GM18867 (cell line): Measurements from ENCODE around the gene TFF1.

Source experiments
- ATAC-seq: cut with Tn5 transposase; IDR thresholded peaks from one replicate; pipeline ENCODE4 v1.9.1; 2021; ENCODE audit warnings: mild to moderate bottlenecking, moderate library complexity; ENCODE audit not compliant: unreplicated experiment

The TFF1 gene

GRCh38 chr21:42365770-42366169 is 565 bp downstream of the TFF1 start:
- ATAC-seq = no peak

GRCh38 chr21:42364304-42364865 is 1.9 kb downstream of the TFF1 start:
- no peak for ATAC-seq

GRCh38 chr21:42363312-42363711 is 3.0 kb downstream of the TFF1 start:
- ATAC-seq = no peak

- no peak for ATAC-seq
Observed at GRCh38 chr21:42362700-42363099, 3.6 kb downstream of the TFF1 start.

GRCh38 chr21:42362198-42362597 is 4.1 kb downstream of the TFF1 start:
- no peak for ATAC-seq

GRCh38 chr21:42361286-42361685 is 5.0 kb downstream of the TFF1 start:
- ATAC-seq = no peak

- no peak for ATAC-seq
Observed at GRCh38 chr21:42360317-42360716, 6.0 kb downstream of the TFF1 start.

GRCh38 chr21:42358937-42359336 is 7.4 kb downstream of the TFF1 start:
- no peak for ATAC-seq

- ATAC-seq = no peak
Observed at GRCh38 chr21:42358261-42358660, 8.1 kb downstream of the TFF1 start.

- no peak for ATAC-seq
Observed at GRCh38 chr21:42357307-42357706, 9.0 kb downstream of the TFF1 start.

- no peak for ATAC-seq
Observed at GRCh38 chr21:42356650-42357049, 9.7 kb downstream of the TFF1 start.

- no peak for ATAC-seq
Observed at GRCh38 chr21:42356046-42356445, 10.3 kb downstream of the TFF1 start.

GRCh38 chr21:42353623-42354022 is 12.7 kb downstream of the TFF1 start:
- no peak for ATAC-seq

GRCh38 chr21:42352441-42353095 is 13.8 kb downstream of the TFF1 start:
- ATAC-seq = no peak

- ATAC-seq = no peak
Observed at GRCh38 chr21:42351626-42352440, 14.5 kb downstream of the TFF1 start.

GRCh38 chr21:42350927-42351426 is 15.4 kb downstream of the TFF1 start, which contains the start of gene TFF2:
TSS of gene TFF2 (minus strand) at chr21:42350994. CDS start at chr21:42350957, 37 bp downstream.
- no peak for ATAC-seq

GRCh38 chr21:42350318-42350910 is 15.9 kb downstream of the TFF1 start:
- no peak for ATAC-seq

- ATAC-seq = no peak
Observed at GRCh38 chr21:42349420-42350317, 16.7 kb downstream of the TFF1 start.

- ATAC-seq = no peak
Observed at GRCh38 chr21:42348762-42349161, 17.6 kb downstream of the TFF1 start.

GRCh38 chr21:42347601-42348327 is 18.6 kb downstream of the TFF1 start:
- ATAC-seq = no peak
